T-helper 9 cell (primary cell): ENCODE results near the gene ST6GALNAC6.
"Not testable (repeated sequence)": the region's sequence is repeated elsewhere in the genome, so short reads cannot be mapped to it uniquely, and the experiment has no call there.

Experiments
- DNase-seq: peaks from one replicate; pipeline ENCODE4 v3.0.0-alpha.2; 2020

The ST6GALNAC6 gene

DNA sequence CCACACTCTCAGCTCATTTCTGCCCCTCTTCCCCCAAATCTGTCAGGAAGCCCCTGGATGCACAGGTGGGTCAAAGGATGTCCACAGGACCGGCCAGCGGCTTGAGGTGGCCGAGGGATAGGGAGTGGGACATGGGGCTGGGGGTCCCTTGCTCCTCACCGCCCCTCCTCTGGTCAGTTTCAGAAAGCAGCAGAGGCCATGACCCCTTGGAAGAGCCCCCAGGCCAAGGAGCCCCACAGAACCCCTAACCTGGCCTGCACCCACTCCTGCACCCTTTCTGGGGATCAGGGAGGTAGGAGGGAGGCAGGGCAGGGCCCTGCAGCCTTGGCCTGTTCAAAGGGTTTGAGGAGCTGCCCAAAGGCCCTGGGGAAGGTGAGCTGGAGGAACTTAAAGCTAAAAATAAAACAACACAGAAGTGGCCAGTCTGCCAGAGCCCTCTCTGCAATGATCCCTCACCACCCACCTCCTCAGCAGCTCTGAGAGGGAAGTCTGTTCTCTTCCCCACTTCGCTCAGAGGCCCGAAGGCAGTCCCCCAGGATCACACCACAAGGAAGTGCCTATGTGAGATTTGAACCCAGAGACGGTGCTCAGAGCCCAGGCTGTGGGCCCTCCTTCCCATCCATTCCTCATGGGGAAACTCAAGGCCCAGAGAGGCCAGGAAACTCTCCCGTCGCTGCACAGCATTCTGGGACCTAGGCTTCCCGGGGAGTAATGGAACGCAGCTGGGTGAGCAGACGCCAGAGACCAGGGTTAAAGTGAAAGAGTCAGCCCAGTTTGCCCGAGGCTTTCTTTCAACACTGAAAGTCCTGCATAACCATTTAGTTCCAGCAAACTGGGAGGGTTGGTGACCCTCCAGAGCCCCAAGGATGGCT is 45.9 kb downstream of the ST6GALNAC6 start:
- DNase-seq: no peak

DNA sequence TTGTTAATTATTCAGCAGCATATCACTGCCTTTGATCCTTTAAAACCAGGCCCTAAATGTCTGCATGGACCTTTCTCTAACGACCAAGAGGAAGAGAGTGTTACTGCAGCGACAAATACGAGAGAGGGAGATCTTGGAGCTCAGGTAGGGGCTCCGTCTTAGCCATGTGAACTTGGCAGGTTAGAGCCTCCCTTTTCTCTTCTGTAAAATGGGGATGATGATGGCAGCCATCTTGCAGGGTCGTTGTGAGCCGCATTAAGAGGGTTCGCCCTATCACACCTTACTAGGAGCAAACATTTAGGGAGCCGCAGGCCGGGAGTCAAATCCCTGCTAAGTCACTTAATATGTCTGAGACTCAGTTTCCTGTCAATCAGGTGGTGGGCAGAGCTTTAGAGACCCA is 46.6 kb downstream of the ST6GALNAC6 start:
- no peak for DNase-seq

DNA sequence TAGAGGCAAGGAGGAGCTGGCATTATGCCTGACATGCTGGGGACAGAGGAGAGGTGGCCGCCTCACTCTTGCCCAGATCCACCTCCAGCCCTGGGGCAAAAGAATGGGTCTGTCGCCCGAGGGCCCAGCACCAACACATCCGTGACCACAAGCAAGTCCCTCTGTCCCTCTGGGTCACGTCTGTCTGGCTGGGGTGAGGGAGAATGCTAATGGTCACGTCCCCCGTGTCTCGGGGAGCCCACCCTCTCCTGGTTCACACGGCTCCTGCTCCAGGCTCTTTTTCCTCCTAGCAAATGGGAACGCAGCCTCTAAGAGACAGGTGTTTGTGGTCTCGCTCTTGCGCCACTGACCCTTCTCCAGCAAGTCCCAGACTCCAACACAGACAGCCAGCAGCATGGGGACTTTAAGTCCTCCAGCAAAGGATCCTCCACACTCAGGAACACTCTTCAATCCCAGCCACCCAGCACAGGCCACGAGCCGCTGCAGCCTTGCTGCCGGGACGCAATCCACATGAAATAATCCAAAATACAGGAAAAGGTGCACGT is 49.0 kb downstream of the ST6GALNAC6 start:
- no peak for DNase-seq

DNA sequence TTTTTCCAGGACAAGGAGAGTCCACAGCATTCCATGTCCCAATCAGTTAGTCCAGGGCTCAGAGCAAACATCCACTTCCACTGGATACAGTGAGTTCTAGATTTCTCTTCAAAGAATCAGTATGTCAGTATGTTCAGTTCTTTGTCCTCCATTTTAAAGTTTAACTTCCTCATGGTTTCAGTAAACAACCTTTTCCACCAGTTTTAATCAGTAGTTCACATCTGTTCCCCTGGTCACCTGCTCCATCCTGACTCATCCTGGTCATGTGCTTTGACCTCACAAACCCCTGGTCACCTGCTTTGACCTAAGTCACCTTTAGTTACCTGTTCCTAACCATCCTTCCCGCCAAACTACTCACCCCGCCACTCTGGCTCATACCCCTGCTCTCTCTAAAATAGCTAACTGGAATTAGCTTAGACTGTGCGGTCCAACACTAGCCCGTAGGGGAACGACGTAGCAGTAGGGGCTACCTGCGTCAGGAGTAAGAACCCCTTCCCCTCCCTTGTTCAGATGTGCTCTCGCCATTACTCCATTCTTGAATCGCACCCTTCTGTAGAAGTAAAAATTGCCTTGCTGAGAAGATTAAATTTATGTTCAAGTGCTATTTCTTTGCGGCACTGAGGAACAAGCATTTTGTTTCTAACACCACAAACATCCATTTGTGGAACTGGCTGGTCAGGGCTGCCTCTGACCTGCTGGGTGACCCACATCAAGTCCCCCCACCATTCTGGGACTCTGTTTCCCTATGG is 50.5 kb downstream of the ST6GALNAC6 start:
- DNase-seq: no peak

DNA sequence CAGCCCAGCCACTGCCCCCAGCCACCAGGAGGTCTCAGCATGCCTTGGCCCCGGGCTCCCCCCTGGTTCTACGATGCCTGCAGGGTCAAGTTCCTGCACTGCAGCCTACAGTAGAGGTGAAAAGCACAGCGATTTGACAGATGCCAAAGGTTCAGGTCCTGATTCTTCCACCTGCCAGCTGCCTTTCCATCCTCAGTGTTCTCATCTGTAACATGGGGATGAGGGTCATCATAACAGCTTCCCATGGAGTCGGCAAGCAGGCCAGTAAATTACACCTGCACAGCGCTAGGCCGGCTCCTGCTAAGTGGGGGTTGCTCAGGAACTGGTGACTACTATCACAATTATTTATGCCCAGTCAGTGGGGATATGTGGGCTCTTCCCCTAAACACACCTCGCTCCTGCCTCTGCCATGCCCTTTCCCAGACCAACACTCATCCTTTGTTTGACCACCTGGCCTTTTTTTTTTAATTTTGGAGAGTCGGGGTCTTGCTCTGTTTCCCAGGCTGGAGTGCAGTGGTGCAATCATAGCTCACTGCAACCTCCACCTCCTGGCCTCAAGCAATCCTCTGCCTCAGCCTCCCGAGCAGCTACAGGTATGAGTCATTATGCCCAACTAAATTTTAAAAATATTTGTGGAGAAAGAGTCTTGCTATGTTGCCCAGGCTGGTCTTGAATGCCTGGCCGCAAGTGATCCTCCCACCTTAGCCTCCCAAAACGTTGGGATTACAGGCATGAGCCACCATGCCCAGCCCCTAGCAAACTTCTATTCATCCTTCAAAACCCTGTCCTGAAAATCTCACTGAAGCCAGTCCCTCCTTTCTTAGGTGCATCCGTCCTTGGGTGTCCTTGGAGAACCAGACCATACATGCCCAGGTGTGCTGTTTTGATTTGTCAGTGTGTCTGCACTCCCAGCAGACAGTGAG is 51.3 kb downstream of the ST6GALNAC6 start:
- no peak for DNase-seq

DNA sequence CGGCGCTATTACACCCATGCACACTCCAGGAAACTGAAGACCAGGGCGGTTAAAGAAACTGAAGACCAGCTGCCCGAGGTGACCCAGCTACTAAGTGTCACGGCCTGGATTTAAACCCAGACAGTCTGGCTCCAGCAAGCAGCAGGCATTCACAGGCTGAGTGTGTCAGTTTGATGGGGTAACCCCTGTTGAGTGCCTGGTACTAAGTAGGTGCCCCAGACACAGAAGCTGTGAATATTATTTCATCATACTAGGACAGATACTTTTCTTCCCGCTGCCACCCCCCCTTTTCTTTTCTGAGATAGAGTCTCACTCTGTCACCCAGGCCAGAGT is 52.3 kb downstream of the ST6GALNAC6 start:
- no peak for DNase-seq

DNA sequence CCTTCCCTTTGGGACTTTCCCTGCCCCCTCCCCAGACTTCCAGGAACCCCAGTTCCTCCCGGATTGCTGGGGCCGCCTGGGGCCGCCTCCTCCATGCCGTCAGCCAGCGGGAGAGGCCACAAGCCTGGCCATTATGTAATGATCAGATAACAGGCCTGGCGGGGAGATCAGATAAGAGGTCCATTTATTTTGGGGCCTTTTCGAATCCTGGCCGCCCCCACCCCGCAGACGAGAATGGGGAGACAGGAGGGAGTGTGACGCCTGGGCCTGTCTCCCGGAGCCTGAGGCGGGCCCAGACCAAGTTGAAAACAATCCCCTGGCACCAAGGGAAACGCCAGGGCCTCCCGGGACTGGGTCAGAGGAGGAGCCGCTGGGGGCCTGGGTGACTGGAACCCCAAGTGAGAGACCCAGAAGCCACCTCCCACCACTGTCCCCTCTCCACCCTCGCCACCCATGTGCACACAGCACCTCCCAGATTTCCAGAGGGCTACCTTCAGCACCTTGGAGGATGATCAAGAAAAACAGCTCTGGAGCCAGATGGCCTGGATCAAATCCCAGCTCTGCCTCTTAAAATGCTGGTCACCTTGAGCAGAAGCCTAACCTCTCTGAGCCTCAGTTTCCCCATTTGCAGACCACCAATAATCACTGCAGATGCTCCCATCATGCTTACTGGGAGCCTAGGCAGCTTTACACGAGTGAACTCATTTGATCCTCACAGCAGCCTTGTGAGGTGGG is 52.8 kb downstream of the ST6GALNAC6 start:
- no peak for DNase-seq

DNA sequence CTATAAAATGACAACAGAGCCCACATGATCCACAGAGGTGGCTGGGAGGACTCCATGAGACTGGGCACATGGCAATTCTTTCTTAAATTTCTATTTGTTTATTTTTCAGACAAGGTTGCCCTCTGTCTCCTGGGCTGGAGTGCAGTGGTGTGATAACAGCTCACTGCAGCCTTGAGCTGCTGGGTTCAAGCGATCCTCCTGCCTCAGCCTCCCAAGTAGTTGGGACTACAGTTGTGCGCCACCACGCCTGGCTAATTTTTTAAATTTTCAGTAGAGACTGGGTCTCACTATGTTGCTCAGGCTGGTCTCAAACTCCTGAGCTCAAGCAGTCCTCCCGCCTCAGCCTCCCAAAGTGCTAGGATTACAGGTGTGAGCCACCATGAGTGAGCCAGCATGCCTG is 53.8 kb downstream of the ST6GALNAC6 start:
- not testable (repeated sequence) for DNase-seq

DNA sequence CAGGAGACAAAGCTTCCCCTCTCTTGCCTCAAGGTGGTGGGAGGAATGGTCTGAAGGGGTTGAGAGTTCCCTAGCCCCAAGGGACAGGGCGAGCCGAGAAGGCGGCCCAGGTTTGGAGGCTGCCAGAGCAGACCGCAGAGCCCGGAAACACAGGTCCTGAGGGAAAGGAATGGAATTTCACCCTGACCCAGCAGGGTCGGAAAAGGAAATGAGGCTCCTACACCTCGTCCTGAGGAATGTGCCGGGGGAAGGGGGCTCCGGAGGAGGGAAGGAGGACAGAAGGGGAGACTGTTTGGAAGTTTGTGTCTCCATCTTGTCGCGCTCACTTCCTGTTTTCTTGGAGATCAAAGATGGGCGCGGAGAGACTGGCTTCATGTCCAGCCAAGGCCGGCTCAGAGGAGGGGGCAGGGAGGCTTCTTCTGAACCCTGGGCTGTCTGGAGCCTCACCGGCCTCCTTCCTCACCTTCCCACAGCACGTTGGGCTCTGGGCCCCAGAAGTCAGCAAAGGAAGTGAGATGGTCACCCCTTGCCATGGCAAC is 54.5 kb downstream of the ST6GALNAC6 start:
- no peak for DNase-seq

DNA sequence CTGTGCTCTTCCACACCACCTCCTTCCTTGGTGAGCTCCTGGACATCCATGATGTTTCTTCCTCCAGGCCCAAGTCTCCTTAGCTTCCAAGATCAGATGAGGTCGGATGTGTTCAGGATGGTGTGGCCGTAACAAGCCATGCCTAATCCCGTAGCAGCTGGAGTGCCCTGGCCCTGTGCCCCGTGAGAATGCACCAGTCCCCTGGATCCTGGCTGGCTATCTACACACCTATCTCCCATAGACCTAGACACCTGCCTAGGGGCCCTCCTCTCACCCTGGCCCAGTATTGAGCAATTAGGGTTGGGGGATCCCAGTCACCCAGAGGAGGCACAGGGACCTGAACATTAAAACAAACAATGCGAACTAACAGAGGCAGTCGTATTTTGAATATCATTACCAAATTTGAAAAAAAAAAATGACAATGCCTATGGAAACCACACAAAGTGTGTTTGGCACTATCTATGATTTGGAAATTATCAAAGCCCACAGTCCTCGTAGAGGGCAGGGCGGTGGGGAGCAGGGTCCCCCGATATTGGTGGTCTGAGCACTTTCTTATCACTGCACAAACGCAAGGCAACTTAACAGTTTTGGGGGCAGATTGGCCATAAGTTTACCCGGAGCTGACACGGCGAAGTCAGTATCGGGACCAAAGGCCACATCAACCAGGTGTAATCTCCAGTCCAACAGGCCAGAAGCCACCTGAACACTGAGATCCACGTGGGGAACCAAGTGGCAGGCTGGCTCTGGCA is 58.1 kb downstream of the ST6GALNAC6 start:
- DNase-seq: no peak

DNA sequence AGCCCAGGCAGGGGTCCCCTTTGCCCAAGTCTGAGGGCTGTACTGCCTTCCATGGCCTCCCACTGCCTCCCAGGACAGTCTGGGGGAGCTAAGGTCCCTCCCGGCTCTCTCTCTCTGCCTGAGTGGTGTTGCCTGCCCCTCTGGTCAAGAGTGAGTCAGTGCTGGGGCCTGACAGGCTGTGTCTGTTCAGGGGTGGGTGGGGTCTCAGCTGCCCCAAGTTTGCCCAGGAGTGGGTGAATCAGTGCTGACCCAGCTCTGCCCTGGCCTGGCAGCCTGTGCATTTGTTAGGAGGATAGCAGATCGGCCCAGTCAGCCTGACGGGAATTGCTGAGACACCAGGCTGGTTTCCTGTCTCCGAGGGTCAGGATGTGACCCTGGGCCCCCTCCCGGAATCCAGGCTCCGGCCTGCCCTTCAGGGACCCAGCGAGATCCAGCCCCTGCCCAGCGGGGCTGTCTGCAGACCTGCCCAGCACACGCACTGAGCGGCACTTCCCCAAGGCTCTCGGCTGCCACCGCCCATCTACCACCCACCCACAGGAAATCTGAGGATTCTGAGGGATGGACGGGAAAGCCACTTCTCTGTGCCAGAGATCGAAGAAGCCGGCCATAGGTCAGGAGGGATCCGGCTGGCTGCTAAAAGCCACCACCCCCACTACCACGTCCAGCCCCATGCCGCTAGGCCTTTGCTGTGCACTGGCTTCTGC is 60.9 kb downstream of the ST6GALNAC6 start:
- no peak for DNase-seq

DNA sequence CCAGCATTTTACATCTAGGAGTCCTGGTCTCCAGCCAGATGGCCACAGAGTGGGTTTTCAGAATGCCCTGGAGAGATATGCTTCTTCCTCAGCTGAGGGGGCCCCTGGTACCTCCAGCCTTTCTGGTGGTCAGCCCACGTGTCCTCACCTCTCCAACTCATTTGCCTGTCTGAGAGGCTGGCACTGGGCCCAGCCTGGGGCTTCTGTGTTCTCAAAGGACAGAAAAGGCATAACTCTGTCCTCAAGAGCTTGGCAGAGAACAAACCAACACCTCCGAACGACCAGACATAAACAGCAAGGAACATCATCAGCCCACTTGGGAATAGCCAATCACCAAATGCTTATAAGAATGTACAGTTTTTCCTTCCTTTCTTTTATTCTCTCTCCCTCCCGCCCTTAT is 62.1 kb downstream of the ST6GALNAC6 start:
- DNase-seq: no peak

DNA sequence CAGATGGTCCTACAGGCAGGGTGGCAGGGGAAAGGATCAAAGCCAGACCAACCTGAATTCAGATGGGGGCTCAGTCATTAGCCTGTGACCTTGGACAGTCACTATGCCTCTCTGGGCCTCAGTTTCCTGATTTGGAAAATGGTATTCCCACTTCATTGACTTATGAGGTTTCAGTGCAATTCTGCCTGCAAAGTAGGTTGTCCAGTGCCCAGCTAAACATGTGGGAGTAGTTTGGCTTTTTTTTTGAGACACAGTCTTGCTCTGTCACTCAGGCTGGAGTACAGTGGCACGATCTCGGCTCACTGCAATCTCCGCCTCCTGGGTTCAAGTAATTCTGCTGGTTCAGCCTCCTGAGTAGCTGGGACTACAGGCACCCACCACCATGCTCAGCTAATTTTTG is 62.8 kb downstream of the ST6GALNAC6 start:
- DNase-seq: not testable (repeated sequence)

DNA sequence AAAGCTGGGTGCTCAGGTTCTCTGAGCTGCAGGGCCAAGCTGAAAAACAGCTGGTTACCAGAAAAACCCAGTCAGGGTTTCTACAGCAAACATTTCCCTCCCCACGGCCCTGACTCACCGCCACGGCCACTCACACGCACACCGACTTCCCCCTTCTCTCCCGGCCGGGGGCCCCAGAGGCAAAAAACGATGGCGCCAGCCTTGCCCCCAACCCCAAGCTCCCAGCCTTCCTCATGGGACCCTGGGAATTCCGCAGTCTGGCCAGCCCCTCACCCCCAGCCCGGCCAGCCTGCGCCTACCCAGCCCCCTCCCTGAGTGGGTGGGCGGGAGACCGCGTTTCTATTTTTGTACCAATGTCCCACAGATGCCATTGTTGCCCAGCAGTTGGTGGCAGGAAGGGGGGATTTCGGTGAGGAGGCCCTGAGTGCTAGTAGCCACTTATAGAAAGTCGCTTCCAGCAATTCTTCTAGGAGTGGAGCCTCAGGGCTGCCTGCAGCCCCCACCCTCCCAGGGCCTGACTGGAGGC is 63.3 kb downstream of the ST6GALNAC6 start:
- no peak for DNase-seq
